NCI-H2196 (cell line): ENCODE results near the gene HES3.

Source experiments
- DNase-seq: peaks from one replicate; lab custom pipeline; 2025; ENCODE audit not compliant: unreplicated experiment; lab: John Stamatoyannopoulos, UW

Gene HES3

GRCh38 chr1:6260961-6261614, 17.1 kb downstream of the HES3 start, which contains the start of gene GPR153:
GPR153 (minus strand) TSS chr1:6261098; CDS start chr1:6254905, 6,193 bp downstream.
- peak; percentile 40 for DNase-seq

- DNase-seq, result no peak
Observed at GRCh38 chr1:6261615-6261995, 17.6 kb downstream of the HES3 start.

GRCh38 chr1:6262555-6263420, 18.8 kb downstream of the HES3 start:
- DNase-seq, result no peak

- no peak for DNase-seq
Observed at GRCh38 chr1:6263716-6264115, 19.7 kb downstream of the HES3 start.

GRCh38 chr1:6265151-6265550, 21.2 kb downstream of the HES3 start:
- DNase-seq, result no peak

GRCh38 chr1:6266641-6267040, 22.7 kb downstream of the HES3 start:
- no peak for DNase-seq

GRCh38 chr1:6267686-6268322, 23.8 kb downstream of the HES3 start:
- DNase-seq, result no peak

- DNase-seq, result no peak
Observed at GRCh38 chr1:6268415-6268814, 24.4 kb downstream of the HES3 start.

GRCh38 chr1:6269296-6269695, 25.3 kb downstream of the HES3 start:
- no peak for DNase-seq

- DNase-seq, result no peak
Observed at GRCh38 chr1:6269720-6270400, 25.9 kb downstream of the HES3 start.

GRCh38 chr1:6270401-6270800, 26.4 kb downstream of the HES3 start:
- DNase-seq, result no peak

GRCh38 chr1:6271006-6271405, 27.0 kb downstream of the HES3 start:
- DNase-seq, result no peak

- DNase-seq, result no peak
Observed at GRCh38 chr1:6271554-6271953, 27.6 kb downstream of the HES3 start.

GRCh38 chr1:6272452-6272851, 28.5 kb downstream of the HES3 start:
- DNase-seq, result no peak

GRCh38 chr1:6272868-6273267, 28.9 kb downstream of the HES3 start:
- no peak for DNase-seq

GRCh38 chr1:6273380-6273891, 29.5 kb downstream of the HES3 start:
- no peak for DNase-seq

- no peak for DNase-seq
Observed at GRCh38 chr1:6274102-6274501, 30.1 kb downstream of the HES3 start.

GRCh38 chr1:6274622-6275139, 30.7 kb downstream of the HES3 start:
- DNase-seq, result no peak

- no peak for DNase-seq
Observed at GRCh38 chr1:6275826-6276782, 32.1 kb downstream of the HES3 start.
